SH-SY5Y (cell line): ENCODE measurements around the gene DPEP2NB.

Experiments
- GATA2 ChIP-seq: IDR thresholded peaks from 2 replicates; pipeline ENCODE4 v1.6.1; 2011; ENCODE audit warnings: mild to moderate bottlenecking, low read depth, low read length
- GATA3 ChIP-seq: IDR thresholded peaks from 2 replicates; pipeline ENCODE4 v1.6.1; 2011; ENCODE audit warnings: low read depth, mild to moderate bottlenecking, low read length, moderate library complexity

DNA sequence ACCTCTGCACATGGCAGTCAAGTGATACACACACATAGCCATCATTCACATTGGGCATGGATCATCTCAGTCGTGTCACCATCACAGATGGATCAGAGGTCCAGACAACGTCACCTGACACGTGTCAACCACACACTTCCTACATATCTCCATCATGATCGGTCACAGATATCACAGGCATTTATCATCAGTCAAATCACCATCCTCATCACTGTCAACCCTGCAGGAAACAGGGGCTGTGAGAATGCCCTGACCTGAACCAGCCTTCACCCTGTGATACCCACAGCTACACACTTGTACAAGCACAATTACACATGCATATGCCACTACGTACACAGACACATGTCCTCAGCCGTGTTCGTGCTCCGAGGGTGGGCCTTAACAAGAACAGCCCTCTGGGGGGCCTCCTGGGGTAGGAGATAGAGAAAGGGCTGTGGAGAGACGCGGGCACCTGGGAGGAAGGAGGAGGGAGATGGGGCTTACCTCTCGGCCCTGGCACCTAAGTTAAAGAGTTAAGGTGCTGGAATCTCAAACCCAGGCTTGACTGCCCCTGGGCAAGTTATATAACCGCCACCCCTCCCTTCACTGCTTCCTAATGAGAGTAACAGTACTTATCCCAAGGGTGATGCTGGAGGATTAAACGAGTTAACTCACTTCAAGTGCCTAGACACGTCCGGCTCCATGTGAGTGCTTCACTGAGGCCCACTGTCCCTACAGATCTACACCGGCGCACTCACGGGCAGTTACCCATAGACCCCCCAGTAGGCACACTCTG, 48.3 kb downstream of the DPEP2NB start:
- TF ChIP-seq GATA2 = no peak
- TF ChIP-seq GATA3 = no peak
